Type B pancreatic cell (in vitro differentiated cells): ENCODE results near the gene AKT1S1. TPM values are rescaled to one million over a fixed set of nuclear protein-coding genes. Genes with fewer than 3 reads are reported as not detected.

ENCODE experiments used
- DNase-seq: peaks from one replicate; pipeline ENCODE4 v3.0.0; 2021; ENCODE audit warnings: mixed read lengths; ENCODE audit not compliant: unreplicated experiment; ENCODE audit errors: extremely low spot score
- H3K27ac Mint-ChIP-seq: 2 replicates; pipeline ENCODE4 v1.8.0; 2021; ENCODE audit warnings: mild to moderate bottlenecking, mixed read lengths
- H3K27me3 Mint-ChIP-seq: 2 replicates; pipeline ENCODE4 v1.8.0; 2021; ENCODE audit warnings: mixed read lengths
- H3K36me3 Mint-ChIP-seq: 2 replicates; pipeline ENCODE4 v1.8.0; 2021; ENCODE audit warnings: mixed read lengths
- H3K4me1 Mint-ChIP-seq: one replicate; pipeline ENCODE4 v1.8.0; 2021; ENCODE audit warnings: mixed read lengths; ENCODE audit not compliant: unreplicated experiment
- H3K4me3 Mint-ChIP-seq: 2 replicates; pipeline ENCODE4 v1.8.0; 2021; ENCODE audit warnings: mild to moderate bottlenecking, mixed read lengths
- H3K9me3 Mint-ChIP-seq: 2 replicates; pipeline ENCODE4 v1.8.0; 2021; ENCODE audit warnings: mixed read lengths
- CTCF ChIP-seq: fragments of 200-600 bp; sonication (generic); conservative IDR thresholded peaks from 2 replicates; pipeline ENCODE4 v1.5.0; 2021; ENCODE audit warnings: antibody characterized with exemption, mild to moderate bottlenecking
- total RNA-seq: library from RNA; stranded (reverse); gene quantifications from 2 replicates; pipeline ENCODE4 v1.2.1, GENCODE V29; 2021; ENCODE audit warnings: low replicate concordance

The AKT1S1 gene
- total RNA-seq, 1 donor from 2014 or later, result 40.1 TPM

GRCh38 chr19:49882643-49883042 is 5.5 kb upstream of the AKT1S1 start:
- H3K4me3 Mint-ChIP-seq, result no peak overlapping the region
- H3K9me3 Mint-ChIP-seq, result no peaks in the 10 kb centered on the region
- no peaks in the 10 kb centered on the region for H3K27me3 Mint-ChIP-seq
- DNase-seq, result no peak
- peaks cover 27% of the 10 kb centered on the region for H3K36me3 Mint-ChIP-seq
- peaks cover 4% of the 10 kb centered on the region for H3K4me1 Mint-ChIP-seq
- no peak overlapping the region for H3K27ac Mint-ChIP-seq
- no peak for TF ChIP-seq CTCF

- no peaks in the 10 kb centered on the region for H3K9me3 Mint-ChIP-seq
- H3K4me3 Mint-ChIP-seq, result no peak overlapping the region
- H3K27me3 Mint-ChIP-seq, result no peaks in the 10 kb centered on the region
- TF ChIP-seq CTCF, result no peak
- no peak for DNase-seq
- no peak overlapping the region for H3K27ac Mint-ChIP-seq
- H3K4me1 Mint-ChIP-seq, result peaks cover 4% of the 10 kb centered on the region
- H3K36me3 Mint-ChIP-seq, result peaks cover 27% of the 10 kb centered on the region
Measured at GRCh38 chr19:49881672-49882394, 4.7 kb upstream of the AKT1S1 start.

DNA sequence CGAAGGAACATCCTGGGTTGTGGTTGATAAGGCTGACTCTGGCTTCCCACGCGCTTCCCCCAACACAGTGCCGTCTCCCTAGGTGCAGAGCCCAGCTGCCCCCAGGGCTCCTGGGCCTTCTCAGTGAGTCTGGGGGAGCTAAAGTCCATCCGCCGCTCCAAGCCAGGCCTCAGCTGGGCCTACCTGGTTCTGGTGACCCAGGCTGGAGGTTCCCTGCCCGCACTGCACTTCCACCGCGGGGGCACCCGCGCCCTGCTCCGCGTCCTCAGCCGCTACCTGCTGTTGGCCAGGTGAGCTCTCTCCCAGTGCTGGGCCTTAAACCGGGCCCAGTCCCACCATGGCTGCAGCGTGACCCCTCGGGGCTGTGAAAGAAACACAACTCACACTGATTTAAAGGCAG is 4.0 kb upstream of the AKT1S1 start:
- Mint-ChIP-seq H3K36me3 (peaks cover 24% of the 10 kb centered on the region), H3K4me3 (no peak overlapping the region), H3K27me3 (no peaks in the 10 kb centered on the region), H3K27ac (no peak overlapping the region), H3K4me1 (peaks cover 4% of the 10 kb centered on the region), H3K9me3 (no peaks in the 10 kb centered on the region)
- no peak for TF ChIP-seq CTCF
- no peak for DNase-seq

DNA sequence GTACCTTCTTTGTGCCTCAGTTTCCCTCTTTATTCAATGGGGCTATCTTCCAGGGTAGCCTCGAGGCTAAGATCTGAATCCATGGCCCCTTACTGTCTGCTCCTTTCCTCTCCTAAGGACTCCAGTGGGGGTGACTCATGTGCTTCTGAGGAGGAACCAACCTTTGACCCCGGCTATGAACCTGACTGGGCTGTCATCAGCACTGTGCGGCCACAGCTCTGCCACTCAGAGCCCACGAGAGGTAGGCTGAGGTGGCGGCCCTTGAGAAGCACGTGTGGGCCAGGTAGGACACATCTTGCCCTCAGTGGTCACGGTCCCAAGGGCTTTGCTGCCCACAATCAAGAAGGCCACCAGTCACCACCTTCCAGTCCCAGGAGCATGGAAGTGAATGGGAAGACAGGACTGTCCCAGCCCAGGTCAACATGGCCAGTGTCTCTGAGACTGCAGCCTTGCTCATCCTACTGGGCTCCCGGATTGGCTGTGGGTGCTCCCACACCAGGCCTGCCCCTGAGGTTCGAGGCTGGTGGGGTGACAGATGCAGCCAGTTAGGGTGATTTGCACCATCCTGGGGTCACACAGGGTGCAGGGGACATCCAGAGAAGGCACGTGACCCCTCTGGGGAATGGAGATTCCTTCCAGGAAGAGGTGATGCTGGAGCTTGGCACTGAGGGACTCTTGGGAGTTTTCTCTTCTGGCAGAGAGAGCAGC is 3.2 kb upstream of the AKT1S1 start:
- Mint-ChIP-seq H3K36me3 (peaks cover 23% of the 10 kb centered on the region), H3K27me3 (no peaks in the 10 kb centered on the region), H3K27ac (no peak overlapping the region), H3K4me3 (no peak overlapping the region), H3K4me1 (peaks cover 4% of the 10 kb centered on the region), H3K9me3 (no peaks in the 10 kb centered on the region)
- no peak for DNase-seq
- TF ChIP-seq CTCF, result no peak

- Mint-ChIP-seq H3K4me1 (peaks cover 4% of the 10 kb centered on the region), H3K27me3 (no peaks in the 10 kb centered on the region), H3K27ac (no peak overlapping the region), H3K36me3 (peaks cover 17% of the 10 kb centered on the region), H3K4me3 (no peak overlapping the region), H3K9me3 (no peaks in the 10 kb centered on the region)
- no peak for TF ChIP-seq CTCF
- DNase-seq, result no peak
Measured at GRCh38 chr19:49879243-49879963, 2.2 kb upstream of the AKT1S1 start.
